Middle frontal gyrus (tissue), 1 donor: ENCODE results near the gene CDKN2AIP.

Experiments
- DNase-seq: peaks from one replicate; pipeline ENCODE4 v3.0.0-alpha.2; 2015; ENCODE audit warnings: low spot score; ENCODE audit errors: extremely low spot score

Gene CDKN2AIP, protein sequence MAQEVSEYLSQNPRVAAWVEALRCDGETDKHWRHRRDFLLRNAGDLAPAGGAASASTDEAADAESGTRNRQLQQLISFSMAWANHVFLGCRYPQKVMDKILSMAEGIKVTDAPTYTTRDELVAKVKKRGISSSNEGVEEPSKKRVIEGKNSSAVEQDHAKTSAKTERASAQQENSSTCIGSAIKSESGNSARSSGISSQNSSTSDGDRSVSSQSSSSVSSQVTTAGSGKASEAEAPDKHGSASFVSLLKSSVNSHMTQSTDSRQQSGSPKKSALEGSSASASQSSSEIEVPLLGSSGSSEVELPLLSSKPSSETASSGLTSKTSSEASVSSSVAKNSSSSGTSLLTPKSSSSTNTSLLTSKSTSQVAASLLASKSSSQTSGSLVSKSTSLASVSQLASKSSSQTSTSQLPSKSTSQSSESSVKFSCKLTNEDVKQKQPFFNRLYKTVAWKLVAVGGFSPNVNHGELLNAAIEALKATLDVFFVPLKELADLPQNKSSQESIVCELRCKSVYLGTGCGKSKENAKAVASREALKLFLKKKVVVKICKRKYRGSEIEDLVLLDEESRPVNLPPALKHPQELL

DNA sequence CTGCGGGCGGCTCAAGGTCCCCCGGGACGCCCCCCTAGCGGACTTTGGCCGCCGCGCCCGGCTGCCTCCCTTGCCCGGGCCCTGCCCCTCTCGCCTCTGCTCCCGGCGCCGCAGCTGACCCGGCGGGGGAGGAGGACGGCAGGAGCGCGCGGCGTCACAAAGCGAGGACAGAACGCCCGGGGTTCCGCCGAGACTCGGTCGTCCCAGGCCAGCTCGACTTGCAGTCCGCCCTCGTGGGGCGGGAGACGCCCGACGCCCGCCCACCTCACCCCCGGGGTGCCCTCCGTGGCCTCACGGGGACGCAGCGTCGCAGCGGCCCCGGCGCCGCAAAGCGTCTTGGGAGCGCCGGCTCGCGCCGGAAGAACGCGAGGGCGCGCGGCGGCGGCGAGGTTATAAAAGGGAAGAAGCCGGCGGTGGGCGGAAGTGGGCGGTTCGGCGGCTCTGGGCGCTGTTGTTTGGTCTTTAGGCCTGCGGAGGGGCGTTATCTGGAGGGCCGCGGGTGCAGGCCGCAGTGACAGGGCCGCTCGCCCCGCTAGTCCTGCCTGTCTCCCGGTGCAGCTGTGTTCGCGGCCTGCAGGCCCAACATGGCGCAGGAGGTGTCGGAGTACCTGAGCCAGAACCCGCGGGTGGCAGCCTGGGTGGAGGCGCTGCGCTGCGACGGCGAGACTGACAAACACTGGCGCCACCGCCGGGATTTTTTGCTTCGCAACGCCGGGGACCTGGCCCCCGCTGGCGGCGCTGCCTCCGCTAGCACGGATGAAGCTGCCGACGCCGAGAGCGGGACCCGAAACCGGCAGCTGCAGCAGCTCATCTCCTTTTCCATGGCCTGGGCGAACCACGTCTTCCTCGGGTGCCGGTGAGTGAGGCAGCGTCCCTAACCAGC is at the start of gene CDKN2AIP:
TSS of gene CDKN2AIP (plus strand) at position 423 of the 883 bp plus-strand sequence. CDS start at position 585, 162 bp downstream.
- peak; percentile 89 for DNase-seq

- no peak for DNase-seq
These were observed 49.0 kb upstream of the CDKN2AIP start for GRCh38 chr4:183395395-183395794.

DNA sequence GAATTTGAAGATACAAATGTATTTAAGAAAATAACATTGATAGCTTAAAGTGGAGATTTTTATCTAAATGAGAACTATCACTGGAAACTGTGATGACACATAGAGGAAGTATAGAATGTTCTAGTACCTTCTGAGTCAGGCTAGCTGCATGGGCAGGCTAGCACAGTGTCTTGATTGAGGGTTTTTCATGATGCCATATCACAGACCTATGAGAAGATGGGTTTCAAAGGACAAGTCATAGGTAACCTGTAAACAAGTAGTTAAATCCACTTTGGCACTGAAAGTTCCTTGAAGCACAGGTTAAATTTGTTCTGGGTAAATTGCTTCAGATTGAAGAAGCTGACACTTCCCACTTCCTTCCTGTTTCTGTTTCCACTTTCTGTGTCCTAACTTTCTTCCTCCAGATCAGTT is 48.2 kb upstream of the CDKN2AIP start:
- DNase-seq = no peak

DNA sequence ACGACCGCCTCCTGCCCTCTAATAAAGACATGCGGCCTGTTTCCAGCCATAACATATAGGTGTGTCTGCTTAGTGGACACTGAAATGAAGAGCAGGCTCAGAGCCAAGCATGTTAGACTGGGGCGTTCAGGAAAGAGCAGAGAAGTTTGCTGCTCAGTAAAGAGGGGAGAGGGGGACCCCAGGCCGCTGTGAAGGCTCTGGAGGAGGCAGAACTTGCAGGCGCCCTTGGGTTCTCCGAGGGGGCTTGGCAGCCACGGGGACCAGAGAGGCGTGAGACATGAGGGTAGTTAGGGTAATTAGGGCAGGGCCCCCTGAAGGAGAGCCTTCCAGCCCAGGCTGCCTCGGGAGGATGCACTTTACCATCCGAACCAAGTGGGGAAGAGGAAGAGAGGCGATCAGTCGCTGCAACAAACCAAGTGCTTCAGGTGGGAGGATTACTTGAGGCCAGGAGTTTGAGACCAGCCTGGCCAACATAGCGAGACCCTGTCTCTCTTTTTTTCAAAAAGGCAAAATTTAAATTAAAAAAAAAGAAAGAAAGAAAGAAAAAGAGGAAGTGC is 46.6 kb upstream of the CDKN2AIP start:
- DNase-seq = no peak

GRCh38 chr4:183398298-183399125 is 45.9 kb upstream of the CDKN2AIP start:
- DNase-seq = no peak

GRCh38 chr4:183399126-183399522 is 45.3 kb upstream of the CDKN2AIP start:
- DNase-seq = no peak

- DNase-seq = no peak
These were observed 44.8 kb upstream of the CDKN2AIP start for GRCh38 chr4:183399616-183400015.

DNA sequence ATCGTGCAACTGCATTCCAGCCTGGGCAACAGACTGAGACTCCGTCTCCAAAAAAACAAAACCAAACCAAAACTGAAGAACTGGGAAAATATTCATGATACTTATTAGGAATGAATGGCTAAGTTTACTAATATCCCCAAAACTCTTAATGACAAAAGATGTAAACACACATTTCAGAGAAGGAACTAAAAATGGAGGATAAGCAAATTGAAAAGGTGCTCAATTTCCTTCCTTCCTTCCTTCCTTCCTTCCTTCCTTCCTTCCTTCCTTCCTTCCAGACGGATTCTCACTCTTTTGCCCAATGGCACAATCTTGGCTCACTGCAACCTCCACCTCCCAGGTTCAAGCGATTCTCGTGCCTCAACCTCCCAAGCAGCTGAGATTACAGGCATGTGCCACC is 44.4 kb upstream of the CDKN2AIP start:
- DNase-seq = no peak

- DNase-seq = no peak
These were observed 43.0 kb upstream of the CDKN2AIP start for GRCh38 chr4:183401473-183401872.

DNA sequence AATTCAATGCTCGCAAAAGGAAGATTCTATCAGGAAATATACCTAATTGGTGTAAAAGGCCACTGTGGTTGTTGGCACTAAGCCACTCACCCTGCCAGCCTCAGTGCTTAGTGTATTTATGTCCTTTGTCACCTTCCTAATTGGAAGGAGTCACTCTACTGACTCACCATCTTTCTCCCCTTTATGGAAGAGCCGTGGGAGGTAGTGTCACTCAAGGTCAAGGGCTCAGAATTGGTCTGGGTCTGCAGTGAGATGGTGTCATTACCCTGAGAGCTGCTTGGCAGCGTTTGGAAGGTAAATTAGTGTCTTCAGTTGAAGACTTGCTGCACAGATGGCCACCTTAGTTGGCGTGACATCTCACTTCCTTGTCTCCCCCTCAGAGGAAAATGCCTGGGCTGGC is 41.7 kb upstream of the CDKN2AIP start:
- no peak for DNase-seq

DNA sequence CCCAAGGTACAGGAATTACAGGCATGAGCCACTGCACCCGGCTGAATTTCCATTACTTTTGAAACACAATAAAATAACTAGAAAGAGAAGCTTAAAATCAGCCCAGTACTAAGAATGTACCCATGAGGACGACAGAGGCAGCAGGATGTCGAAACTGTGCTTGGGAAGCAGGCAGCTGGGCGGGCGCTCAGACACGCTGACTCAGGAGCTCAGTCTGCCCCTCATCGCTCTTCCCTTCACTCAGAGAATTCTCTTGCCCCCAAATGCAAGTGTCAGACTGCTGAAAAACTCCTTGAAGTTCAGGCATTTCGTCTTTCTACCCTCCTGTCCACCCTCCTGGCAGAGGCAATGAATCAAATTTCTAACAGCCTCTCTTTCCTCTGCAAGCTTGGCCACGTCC is 41.0 kb upstream of the CDKN2AIP start:
- DNase-seq = no peak

DNA sequence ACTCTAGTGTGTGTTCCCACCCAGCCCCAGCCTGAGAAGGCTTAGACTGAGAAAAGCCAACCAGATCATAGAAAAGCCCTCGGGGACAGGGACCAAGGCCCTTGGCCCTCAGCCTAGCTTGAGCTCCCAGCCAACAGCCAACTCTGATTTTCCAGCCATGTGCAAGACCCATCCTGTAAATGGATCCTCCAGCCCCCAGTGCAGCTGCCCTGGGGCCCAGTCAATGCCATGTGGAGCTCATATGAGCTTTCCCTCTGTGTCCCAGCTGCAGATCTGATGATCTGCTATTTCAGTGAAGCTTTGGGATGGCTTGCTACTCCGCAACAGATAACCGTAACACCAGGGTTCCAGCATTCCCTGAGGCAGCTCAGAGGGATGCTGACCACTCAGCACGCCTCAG is 40.5 kb upstream of the CDKN2AIP start:
- no peak for DNase-seq

DNA sequence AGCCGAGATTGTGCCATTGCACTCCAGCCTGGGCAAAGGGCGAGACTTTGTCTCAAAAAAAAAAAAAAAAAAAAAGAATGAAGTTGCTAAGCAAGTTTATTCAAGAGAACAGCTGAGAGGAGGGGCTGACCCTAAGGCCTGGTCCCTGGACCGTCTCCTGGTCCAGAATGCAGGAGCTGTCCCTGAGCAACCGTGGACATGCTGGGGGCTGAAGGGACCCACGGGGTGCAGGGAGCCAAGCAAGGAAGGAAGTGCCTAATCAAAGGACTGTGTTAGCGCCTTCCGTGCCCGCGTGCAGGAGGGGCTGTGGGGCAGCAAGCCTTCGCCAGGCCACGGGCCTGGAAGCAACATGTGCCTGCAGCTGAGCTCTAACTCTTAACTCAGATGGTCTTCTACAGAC is 39.1 kb upstream of the CDKN2AIP start:
- DNase-seq = no peak

DNA sequence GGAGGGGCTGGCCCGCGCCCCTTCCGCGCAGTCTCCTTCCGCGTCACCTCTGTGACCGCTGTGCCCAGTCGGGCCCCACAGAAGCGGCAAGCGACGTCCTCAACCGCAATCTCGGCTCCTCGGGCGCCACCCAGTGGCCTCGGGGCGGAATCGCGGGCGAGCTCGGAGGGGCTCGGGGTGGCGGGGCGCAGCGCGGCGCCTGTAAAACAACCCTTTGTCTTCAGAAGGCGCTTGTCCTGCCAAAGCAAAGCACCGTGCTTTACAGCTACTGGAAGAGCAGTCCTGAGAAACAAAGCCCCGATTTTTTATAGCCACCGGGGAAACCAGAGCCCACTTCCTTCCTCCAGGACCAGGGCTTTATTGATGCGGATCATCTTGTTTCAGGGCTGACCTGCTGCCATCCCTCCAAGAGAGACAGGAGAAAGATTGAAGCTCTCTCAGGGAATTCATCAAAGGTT is 37.3 kb upstream of the CDKN2AIP start:
- peak; percentile 79 for DNase-seq

DNA sequence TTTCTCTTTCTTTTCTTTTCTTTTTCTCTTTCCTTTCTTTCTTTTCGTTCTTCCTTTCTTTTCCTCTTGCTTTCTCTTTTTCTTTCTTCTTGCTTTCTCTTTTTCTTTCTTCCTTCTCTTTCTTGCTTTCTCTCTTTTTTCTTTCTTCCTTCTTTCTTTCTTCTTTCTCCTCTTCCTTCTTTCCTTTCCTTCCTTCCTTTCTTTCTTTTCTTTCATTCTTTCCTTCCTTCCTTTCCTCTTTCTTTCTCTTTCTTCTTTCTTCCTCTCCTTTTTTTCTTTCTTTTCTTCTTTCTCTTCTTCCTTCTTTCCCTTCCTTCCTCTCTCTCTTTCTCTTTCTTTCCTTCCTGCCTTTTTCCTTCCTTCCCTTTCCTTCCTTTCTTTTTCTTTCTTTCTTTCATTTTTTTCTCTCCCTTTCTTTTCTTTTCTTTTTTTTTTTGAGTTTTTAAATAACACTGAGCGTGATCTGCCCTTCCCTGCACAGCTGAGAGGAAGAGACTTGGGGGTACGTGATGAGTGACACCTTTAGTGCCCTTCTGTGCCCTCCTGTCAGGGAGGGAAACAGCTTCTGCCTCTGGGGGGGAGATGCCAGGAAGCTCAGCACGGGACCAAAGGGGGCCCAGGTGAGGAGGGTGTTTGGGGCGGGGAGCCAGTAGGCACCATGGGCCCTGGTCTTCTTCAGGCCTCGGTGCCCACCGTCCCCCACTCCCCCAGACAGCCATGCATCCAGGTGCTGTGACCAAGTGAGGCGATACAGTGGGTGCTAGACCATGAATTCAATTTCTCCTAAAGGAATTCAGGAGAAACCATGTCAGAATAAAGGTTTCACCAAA is 36.6 kb upstream of the CDKN2AIP start:
- no peak for DNase-seq

DNA sequence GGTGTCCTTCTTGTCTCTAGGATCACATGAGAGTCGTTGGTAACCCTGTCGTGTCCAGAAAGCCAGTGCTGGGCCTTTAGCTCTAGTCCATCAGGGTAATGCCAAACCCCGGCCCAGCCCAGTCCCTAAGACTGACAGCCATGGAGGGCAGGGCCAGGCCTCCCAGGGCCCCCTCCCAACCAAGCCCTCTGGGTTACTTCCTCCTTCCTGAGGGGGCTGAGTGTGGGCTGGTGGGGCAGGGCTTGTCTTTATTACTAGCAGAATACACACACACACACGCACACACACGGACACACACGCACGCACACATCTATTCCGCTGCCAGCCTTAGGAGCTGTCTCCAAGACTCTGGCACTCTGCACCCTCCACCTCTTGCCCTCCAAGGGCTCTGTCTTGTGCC is 35.6 kb upstream of the CDKN2AIP start:
- no peak for DNase-seq

DNA sequence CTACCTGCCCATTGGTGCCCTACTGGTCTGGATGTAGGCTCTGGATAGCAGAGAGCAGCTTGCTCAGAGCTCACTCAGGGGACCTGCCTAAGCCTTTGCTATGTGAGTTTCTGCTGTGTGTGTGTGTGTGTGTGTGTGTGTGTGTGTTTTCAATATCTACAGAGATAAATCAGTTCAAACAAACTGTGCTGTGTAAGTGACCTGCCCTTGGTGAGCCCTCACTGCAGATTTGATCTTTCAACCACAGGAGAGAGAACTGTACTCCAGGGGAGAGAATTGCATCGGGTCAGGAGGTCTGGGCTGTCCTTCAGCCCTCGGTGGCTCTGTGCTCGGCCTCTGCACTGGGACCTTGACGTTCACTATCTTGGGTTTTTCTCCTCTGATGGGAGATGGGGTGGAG is 35.0 kb upstream of the CDKN2AIP start:
- DNase-seq = no peak

DNA sequence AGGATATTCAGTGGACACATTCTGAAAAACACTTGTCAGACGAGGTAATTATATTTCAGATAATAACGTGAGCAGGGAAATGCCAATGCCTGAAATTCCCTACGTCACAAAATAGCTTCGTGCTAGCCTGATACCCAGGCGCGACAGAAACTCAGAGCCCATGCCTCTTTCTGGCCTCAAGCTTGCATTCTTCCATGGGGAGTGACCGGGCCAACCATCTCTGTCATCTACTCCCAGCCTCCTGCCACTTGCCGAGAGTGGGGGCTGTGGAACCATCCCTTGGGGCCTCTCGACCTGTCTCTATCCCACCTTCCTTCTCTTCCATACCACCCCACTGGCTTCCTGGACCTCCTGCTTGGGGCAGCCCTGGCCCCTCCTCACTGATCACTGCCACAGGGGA is 34.5 kb upstream of the CDKN2AIP start:
- DNase-seq = no peak

DNA sequence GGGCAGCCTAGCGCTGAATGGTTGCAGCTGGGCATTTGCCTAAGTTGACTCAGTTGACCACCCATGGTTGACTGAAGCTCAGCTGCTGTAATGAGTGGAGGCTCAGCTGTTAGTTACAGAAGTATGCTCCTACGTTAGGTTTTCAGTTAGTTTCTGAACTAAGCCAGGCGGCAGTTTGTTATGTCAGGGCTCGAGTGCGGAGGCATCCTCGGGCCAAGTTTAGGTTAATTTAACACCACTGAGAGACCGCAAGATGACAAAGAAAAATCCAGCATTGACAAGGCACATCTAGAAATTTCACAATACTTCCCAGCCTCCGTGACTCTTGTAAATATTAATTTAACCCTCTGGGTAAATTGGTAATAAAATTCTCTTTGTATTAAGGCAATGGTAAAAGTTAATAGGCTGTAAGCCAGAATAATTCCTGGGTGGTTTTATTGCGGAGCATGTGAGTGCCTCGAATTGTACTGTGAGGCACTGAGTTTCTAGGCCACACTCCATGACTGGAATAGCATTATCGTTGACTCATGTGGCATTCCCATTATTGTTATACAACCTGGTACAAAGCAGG is 33.1 kb upstream of the CDKN2AIP start:
- DNase-seq = no peak

DNA sequence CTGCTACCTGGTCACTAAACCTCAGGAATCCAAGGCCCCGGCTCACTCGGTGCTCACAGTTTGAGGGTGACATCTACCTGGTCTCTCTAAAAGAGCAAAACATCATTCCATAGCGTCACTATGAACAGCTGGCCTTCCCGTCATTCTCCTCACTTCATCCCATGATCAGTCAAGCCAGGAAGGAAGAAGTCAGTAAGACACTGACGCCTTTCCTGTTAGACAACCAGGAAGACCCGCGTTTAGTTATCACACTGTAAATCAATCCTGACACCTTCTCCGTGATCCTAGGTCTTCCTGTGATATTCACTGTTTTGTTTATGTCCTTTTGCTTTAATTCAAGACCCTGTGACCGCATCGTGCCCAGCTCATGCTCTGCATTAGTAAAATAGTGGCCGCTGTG is 31.6 kb upstream of the CDKN2AIP start:
- no peak for DNase-seq
